ENCODE data around the gene LCLAT1.

Gene LCLAT1

GRCh38 chr2:30683236-30683956, 236.3 kb downstream of the LCLAT1 start:
- H3K27me3 ChIP-seq (ENCODE audit: control insufficient read depth in 1 of 2, insufficient read depth in 2 of 2, low read length in 2 of 2): no peaks in the 10 kb centered on the region
- H3K9me3 ChIP-seq (ENCODE audit: control insufficient read depth in 1 of 2, low read length in 2 of 2): no peaks in the 10 kb centered on the region
- H3K4me3 ChIP-seq (ENCODE audit: low read depth in 1 of 2, low read length in 2 of 2): no peak overlapping the region
- H3K9ac ChIP-seq (ENCODE audit: low read depth in 1 of 2, low read length in 2 of 2): no peak overlapping the region
- no peak overlapping the region for H3K27ac ChIP-seq (ENCODE audit: low read depth, low read length)
- H3K4me1 ChIP-seq (ENCODE audit: control insufficient read depth in 1 of 2, insufficient read depth in 2 of 2, low read length in 2 of 2): no peaks in the 10 kb centered on the region
- no peaks in the 10 kb centered on the region for H3K36me3 ChIP-seq (ENCODE audit: control insufficient read depth in 1 of 2, insufficient read depth in 2 of 2, low read length in 2 of 2)

- Histone ChIP-seq H3K4me1 (ENCODE audit: control insufficient read depth in 1 of 2, insufficient read depth in 2 of 2, low read length in 2 of 2) (no peaks in the 10 kb centered on the region), H3K27me3 (ENCODE audit: control insufficient read depth in 1 of 2, insufficient read depth in 2 of 2, low read length in 2 of 2) (no peaks in the 10 kb centered on the region), H3K9ac (ENCODE audit: low read depth in 1 of 2, low read length in 2 of 2) (no peak overlapping the region), H3K36me3 (ENCODE audit: control insufficient read depth in 1 of 2, insufficient read depth in 2 of 2, low read length in 2 of 2) (no peaks in the 10 kb centered on the region), H3K4me3 (ENCODE audit: low read depth in 1 of 2, low read length in 2 of 2) (no peak overlapping the region), H3K9me3 (ENCODE audit: control insufficient read depth in 1 of 2, low read length in 2 of 2) (no peaks in the 10 kb centered on the region), H3K27ac (ENCODE audit: low read depth, low read length) (no peak overlapping the region)
Measured at GRCh38 chr2:30684026-30684425, 237.0 kb downstream of the LCLAT1 start.

GRCh38 chr2:30684516-30684915, 237.5 kb downstream of the LCLAT1 start:
- no peak overlapping the region for H3K27ac ChIP-seq (ENCODE audit: low read depth, low read length)
- no peaks in the 10 kb centered on the region for H3K9me3 ChIP-seq (ENCODE audit: control insufficient read depth in 1 of 2, low read length in 2 of 2)
- no peaks in the 10 kb centered on the region for H3K4me1 ChIP-seq (ENCODE audit: control insufficient read depth in 1 of 2, insufficient read depth in 2 of 2, low read length in 2 of 2)

GRCh38 chr2:30684996-30685395, 237.9 kb downstream of the LCLAT1 start:
- Histone ChIP-seq H3K4me1 (ENCODE audit: control insufficient read depth in 1 of 2, insufficient read depth in 2 of 2, low read length in 2 of 2) (no peaks in the 10 kb centered on the region), H3K9ac (ENCODE audit: low read depth in 1 of 2, low read length in 2 of 2) (no peak overlapping the region), H3K36me3 (ENCODE audit: control insufficient read depth in 1 of 2, insufficient read depth in 2 of 2, low read length in 2 of 2) (no peaks in the 10 kb centered on the region), H3K4me3 (ENCODE audit: low read depth in 1 of 2, low read length in 2 of 2) (no peak overlapping the region), H3K9me3 (ENCODE audit: control insufficient read depth in 1 of 2, low read length in 2 of 2) (no peaks in the 10 kb centered on the region), H3K27ac (ENCODE audit: low read depth, low read length) (no peak overlapping the region), H3K27me3 (ENCODE audit: control insufficient read depth in 1 of 2, insufficient read depth in 2 of 2, low read length in 2 of 2) (no peaks in the 10 kb centered on the region)

More at GRCh38 chr2:30684516-30684915, 237.5 kb downstream of the LCLAT1 start:
- Histone ChIP-seq H3K36me3 (ENCODE audit: control insufficient read depth in 1 of 2, insufficient read depth in 2 of 2, low read length in 2 of 2) (no peaks in the 10 kb centered on the region), H3K4me3 (ENCODE audit: low read depth in 1 of 2, low read length in 2 of 2) (no peak overlapping the region), H3K27me3 (ENCODE audit: control insufficient read depth in 1 of 2, insufficient read depth in 2 of 2, low read length in 2 of 2) (no peaks in the 10 kb centered on the region), H3K9ac (ENCODE audit: low read depth in 1 of 2, low read length in 2 of 2) (no peak overlapping the region)

DNA sequence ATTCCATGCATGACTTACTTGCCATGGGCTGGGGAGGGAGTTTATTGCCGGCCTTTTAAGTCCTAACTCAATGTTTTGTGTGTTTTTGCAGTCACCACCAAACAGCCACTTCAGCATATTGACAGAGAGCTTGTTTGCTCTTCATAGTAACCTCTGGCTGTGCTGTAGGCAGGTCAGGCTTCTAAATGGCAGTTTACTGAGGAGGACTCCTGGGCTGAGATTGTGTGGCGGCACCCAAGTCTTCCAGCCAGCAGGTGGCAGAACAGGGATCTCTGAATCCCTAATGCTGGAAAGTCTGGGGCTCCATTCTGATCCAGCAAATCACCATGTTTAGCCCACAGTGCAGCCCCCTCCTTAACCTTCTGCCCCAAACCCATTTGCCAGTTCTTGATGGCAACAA, 239.0 kb downstream of the LCLAT1 start:
- no peak overlapping the region for H3K9ac ChIP-seq (ENCODE audit: low read depth in 1 of 2, low read length in 2 of 2)
- H3K4me1 ChIP-seq (ENCODE audit: control insufficient read depth in 1 of 2, insufficient read depth in 2 of 2, low read length in 2 of 2): no peaks in the 10 kb centered on the region
- H3K9me3 ChIP-seq (ENCODE audit: control insufficient read depth in 1 of 2, low read length in 2 of 2): no peaks in the 10 kb centered on the region
- no peaks in the 10 kb centered on the region for H3K36me3 ChIP-seq (ENCODE audit: control insufficient read depth in 1 of 2, insufficient read depth in 2 of 2, low read length in 2 of 2)
- H3K27me3 ChIP-seq (ENCODE audit: control insufficient read depth in 1 of 2, insufficient read depth in 2 of 2, low read length in 2 of 2): no peaks in the 10 kb centered on the region
- H3K4me3 ChIP-seq (ENCODE audit: low read depth in 1 of 2, low read length in 2 of 2): no peak overlapping the region
- H3K27ac ChIP-seq (ENCODE audit: low read depth, low read length): no peak overlapping the region

- Histone ChIP-seq H3K9me3 (ENCODE audit: control insufficient read depth in 1 of 2, low read length in 2 of 2) (no peaks in the 10 kb centered on the region), H3K27ac (ENCODE audit: low read depth, low read length) (no peak overlapping the region), H3K27me3 (ENCODE audit: control insufficient read depth in 1 of 2, insufficient read depth in 2 of 2, low read length in 2 of 2) (no peaks in the 10 kb centered on the region), H3K4me1 (ENCODE audit: control insufficient read depth in 1 of 2, insufficient read depth in 2 of 2, low read length in 2 of 2) (no peaks in the 10 kb centered on the region), H3K4me3 (ENCODE audit: low read depth in 1 of 2, low read length in 2 of 2) (no peak overlapping the region), H3K36me3 (ENCODE audit: control insufficient read depth in 1 of 2, insufficient read depth in 2 of 2, low read length in 2 of 2) (no peaks in the 10 kb centered on the region), H3K9ac (ENCODE audit: low read depth in 1 of 2, low read length in 2 of 2) (no peak overlapping the region)
Measured at GRCh38 chr2:30686669-30687068, 239.6 kb downstream of the LCLAT1 start.

DNA sequence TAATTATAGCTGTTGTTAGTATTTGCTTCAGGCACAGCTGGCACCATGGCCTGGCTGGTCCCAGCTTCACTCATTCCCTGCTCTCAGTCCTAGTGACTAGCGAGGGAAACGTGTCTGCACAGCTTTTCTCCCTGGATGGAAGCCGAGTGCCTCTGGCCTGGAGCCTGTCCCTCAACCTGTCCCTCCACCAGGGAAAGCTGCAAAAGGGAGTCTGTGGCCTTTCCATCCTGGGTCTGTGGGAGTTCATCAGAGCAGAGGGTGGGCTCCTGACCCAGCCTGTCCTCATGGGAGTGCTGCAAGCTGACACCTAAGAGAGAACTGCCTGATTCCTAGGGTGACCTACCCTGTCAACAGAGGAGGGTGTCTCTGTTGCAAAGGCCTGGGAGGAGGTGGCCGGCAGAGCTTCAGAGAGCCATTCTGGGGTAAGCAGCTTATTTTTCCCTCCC, 241.9 kb downstream of the LCLAT1 start:
- Histone ChIP-seq H3K4me1 (ENCODE audit: control insufficient read depth in 1 of 2, insufficient read depth in 2 of 2, low read length in 2 of 2) (no peaks in the 10 kb centered on the region), H3K9me3 (ENCODE audit: control insufficient read depth in 1 of 2, low read length in 2 of 2) (no peaks in the 10 kb centered on the region), H3K36me3 (ENCODE audit: control insufficient read depth in 1 of 2, insufficient read depth in 2 of 2, low read length in 2 of 2) (no peaks in the 10 kb centered on the region), H3K4me3 (ENCODE audit: low read depth in 1 of 2, low read length in 2 of 2) (no peak overlapping the region), H3K27me3 (ENCODE audit: control insufficient read depth in 1 of 2, insufficient read depth in 2 of 2, low read length in 2 of 2) (no peaks in the 10 kb centered on the region), H3K9ac (ENCODE audit: low read depth in 1 of 2, low read length in 2 of 2) (no peak overlapping the region), H3K27ac (ENCODE audit: low read depth, low read length) (no peak overlapping the region)

- H3K4me3 ChIP-seq (ENCODE audit: low read depth in 1 of 2, low read length in 2 of 2): no peak overlapping the region
- no peaks in the 10 kb centered on the region for H3K36me3 ChIP-seq (ENCODE audit: control insufficient read depth in 1 of 2, insufficient read depth in 2 of 2, low read length in 2 of 2)
- no peaks in the 10 kb centered on the region for H3K27me3 ChIP-seq (ENCODE audit: control insufficient read depth in 1 of 2, insufficient read depth in 2 of 2, low read length in 2 of 2)
- no peak overlapping the region for H3K27ac ChIP-seq (ENCODE audit: low read depth, low read length)
- H3K9me3 ChIP-seq (ENCODE audit: control insufficient read depth in 1 of 2, low read length in 2 of 2): no peaks in the 10 kb centered on the region
- H3K4me1 ChIP-seq (ENCODE audit: control insufficient read depth in 1 of 2, insufficient read depth in 2 of 2, low read length in 2 of 2): no peaks in the 10 kb centered on the region
- H3K9ac ChIP-seq (ENCODE audit: low read depth in 1 of 2, low read length in 2 of 2): no peak overlapping the region
Measured at GRCh38 chr2:30689496-30690125, 242.6 kb downstream of the LCLAT1 start.

GRCh38 chr2:30690126-30690561, 243.1 kb downstream of the LCLAT1 start:
- Histone ChIP-seq H3K27ac (ENCODE audit: low read depth, low read length) (no peak overlapping the region), H3K36me3 (ENCODE audit: control insufficient read depth in 1 of 2, insufficient read depth in 2 of 2, low read length in 2 of 2) (no peaks in the 10 kb centered on the region), H3K9me3 (ENCODE audit: control insufficient read depth in 1 of 2, low read length in 2 of 2) (no peaks in the 10 kb centered on the region), H3K4me1 (ENCODE audit: control insufficient read depth in 1 of 2, insufficient read depth in 2 of 2, low read length in 2 of 2) (no peaks in the 10 kb centered on the region), H3K9ac (ENCODE audit: low read depth in 1 of 2, low read length in 2 of 2) (no peak overlapping the region), H3K27me3 (ENCODE audit: control insufficient read depth in 1 of 2, insufficient read depth in 2 of 2, low read length in 2 of 2) (no peaks in the 10 kb centered on the region), H3K4me3 (ENCODE audit: low read depth in 1 of 2, low read length in 2 of 2) (no peak overlapping the region)

DNA sequence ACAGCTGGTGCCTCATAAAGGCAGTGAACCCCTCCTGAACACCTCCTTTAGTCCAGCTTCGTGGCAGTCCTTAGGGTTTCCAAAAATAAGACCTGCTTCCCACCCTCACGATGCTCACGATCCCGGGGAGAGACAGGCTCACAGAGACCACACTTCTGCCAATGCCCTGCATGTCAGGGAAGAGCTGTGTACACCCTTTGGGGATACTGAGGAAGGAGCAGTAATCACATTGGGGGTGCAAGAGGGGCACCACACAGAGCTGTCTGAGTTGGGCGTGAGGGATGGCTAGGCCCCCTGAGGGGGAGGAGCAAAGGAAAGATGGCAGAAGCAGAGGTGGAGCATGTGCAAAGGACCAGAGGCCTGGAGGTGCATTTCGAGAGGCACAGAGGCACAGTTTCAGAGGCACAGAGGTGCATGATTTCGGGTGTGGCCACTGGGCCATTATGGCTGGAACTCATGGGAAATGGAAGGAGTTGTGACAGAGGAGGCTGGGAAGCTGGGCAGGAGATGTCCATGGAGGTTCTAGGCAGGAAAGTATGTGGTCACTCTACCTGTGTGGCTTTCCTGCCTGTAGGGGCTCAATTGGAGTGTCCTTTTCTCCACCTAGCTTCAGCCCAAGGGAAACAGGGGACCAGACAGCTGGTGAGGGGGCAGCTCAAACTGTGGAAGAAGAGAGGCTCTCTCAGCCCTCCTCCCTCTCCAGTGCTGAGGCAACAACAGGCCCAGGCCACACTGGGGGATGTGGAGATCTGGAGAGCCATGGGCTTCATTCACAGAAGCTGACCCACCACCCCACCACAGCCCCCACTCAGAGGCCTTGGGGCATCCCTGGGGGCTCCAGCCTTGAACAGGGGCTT, 244.3 kb downstream of the LCLAT1 start:
- no peaks in the 10 kb centered on the region for H3K36me3 ChIP-seq (ENCODE audit: control insufficient read depth in 1 of 2, insufficient read depth in 2 of 2, low read length in 2 of 2)
- H3K9me3 ChIP-seq (ENCODE audit: control insufficient read depth in 1 of 2, low read length in 2 of 2): no peaks in the 10 kb centered on the region
- no peaks in the 10 kb centered on the region for H3K4me1 ChIP-seq (ENCODE audit: control insufficient read depth in 1 of 2, insufficient read depth in 2 of 2, low read length in 2 of 2)
- no peaks in the 10 kb centered on the region for H3K27me3 ChIP-seq (ENCODE audit: control insufficient read depth in 1 of 2, insufficient read depth in 2 of 2, low read length in 2 of 2)
- no peak overlapping the region for H3K27ac ChIP-seq (ENCODE audit: low read depth, low read length)
- H3K4me3 ChIP-seq (ENCODE audit: low read depth in 1 of 2, low read length in 2 of 2): no peak overlapping the region
- no peak overlapping the region for H3K9ac ChIP-seq (ENCODE audit: low read depth in 1 of 2, low read length in 2 of 2)

All from duodenal mucosa (tissue), 2 donors.